ENCODE measurements around the gene ANK3. TPM values are rescaled to one million over a fixed set of nuclear protein-coding genes. Genes with fewer than 3 reads are reported as not detected.

ANK3 gene
- total RNA-seq, 6 experiments from 2014 or later = not detected

DNA sequence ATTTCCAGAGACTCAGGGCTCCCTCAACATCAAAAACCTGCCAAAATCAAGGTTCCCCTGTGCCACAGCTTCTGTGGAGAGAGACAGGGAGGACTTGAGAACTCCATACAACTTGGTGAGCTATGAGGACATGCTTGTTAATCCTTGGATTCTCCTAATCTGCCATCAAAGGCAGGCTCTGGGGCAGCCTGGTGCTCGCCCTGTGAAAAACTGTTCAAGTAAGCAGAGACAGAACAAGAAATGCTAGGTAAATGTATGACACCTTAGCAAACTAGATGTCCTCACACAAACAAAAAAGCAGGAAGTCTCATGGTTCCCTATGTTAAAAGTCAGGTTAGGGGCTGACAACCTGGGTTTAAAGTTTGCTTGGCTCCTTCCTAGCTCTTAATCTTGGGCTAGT lies 73.6 kb downstream of the ANK3 start:
- Mint-ChIP-seq H3K4me1 (ENCODE audit: low read depth) (peaks cover 48% of the 10 kb centered on the region), H3K4me3 (no peak overlapping the region), H3K27me3 (ENCODE audit: insufficient read depth) (no peaks in the 10 kb centered on the region; the same call in none of the 2 replicates), H3K9me3 (no peaks in the 10 kb centered on the region), H3K36me3 (ENCODE audit: low read depth) (no peaks in the 10 kb centered on the region), H3K27ac (no peak overlapping the region)
- DNase-seq = no peak
- no peak for TF ChIP-seq CTCF (IDR thresholded peaks at IDR 0.05)

DNA sequence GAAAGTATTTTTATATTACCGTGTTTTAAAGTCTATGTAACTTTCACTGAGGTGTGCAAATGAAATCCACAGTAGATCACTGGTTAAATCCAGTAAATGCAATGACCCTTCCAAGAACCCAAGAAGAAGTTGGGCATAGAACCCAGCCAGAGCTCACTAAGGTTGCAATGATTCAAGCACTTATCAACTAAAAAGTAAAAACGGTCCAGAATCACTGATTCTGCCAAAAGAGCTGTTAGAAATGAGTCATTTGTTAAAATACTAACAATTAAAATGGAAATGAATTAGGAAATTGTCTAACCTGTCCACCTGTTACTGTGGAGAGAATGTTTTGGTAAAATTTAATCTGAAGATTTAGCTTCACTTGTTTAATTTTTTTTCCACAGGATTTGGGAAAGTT lies 74.4 kb downstream of the ANK3 start:
- no peak overlapping the region for H3K4me3 Mint-ChIP-seq
- H3K4me1 Mint-ChIP-seq (ENCODE audit: low read depth) = peaks cover 55% of the 10 kb centered on the region
- no peaks in the 10 kb centered on the region for H3K9me3 Mint-ChIP-seq
- TF ChIP-seq CTCF (IDR thresholded peaks at IDR 0.05) = no peak
- no peak for DNase-seq
- H3K27me3 Mint-ChIP-seq (ENCODE audit: insufficient read depth) = no peaks in the 10 kb centered on the region; the same call in none of the 2 replicates
- no peaks in the 10 kb centered on the region for H3K36me3 Mint-ChIP-seq (ENCODE audit: low read depth)
- H3K27ac Mint-ChIP-seq = no peak overlapping the region

DNA sequence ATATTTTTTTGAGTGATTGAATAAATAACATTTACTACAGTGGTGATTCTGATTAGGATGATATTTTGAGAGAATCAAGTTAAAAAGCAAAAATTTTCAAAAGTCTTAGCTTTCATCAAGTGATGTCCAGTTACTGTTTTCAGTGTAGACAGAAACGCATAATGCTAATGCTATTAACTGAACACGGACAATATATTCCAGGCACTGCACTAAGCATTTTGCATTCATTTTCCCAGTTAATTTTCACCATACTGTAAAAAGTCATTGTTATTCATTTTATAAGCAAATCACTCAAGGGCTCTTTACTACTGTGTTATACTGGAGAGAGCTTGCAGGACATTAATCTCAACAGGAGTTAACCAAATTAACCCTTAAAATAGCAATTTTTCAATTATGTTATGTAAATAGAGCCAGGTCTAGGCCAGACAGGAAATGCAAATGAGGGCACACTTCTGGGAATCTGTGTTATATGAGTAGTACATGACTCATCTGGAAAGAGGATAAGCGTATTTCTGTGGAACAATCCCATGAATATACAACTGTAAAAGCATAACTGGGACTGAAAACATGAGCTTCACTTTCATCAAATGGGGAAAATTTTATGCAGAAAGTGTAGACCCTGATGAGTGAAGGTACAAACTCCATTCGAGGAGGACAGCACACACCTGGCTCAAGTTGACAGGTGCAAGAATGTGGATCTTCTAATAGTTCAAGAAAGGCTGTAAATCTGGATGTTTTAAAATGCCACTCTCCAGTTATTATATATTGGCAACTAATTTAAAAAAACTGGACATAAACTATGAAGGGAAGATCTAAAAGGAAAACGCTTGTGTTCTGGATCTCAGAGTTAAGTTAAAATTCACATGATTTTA lies 75.4 kb downstream of the ANK3 start:
- Mint-ChIP-seq H3K27ac (peak overlapping the region; percentile 61), H3K27me3 (ENCODE audit: insufficient read depth) (no peaks in the 10 kb centered on the region), H3K36me3 (ENCODE audit: low read depth) (no peaks in the 10 kb centered on the region), H3K4me3 (peak overlapping the region; percentile 18), H3K9me3 (no peaks in the 10 kb centered on the region), H3K4me1 (ENCODE audit: low read depth) (peaks cover 57% of the 10 kb centered on the region)
- DNase-seq = peak; percentile 57
- TF ChIP-seq CTCF (IDR thresholded peaks at IDR 0.05) = no peak

- Mint-ChIP-seq H3K9me3 (no peaks in the 10 kb centered on the region), H3K4me3 (peak overlapping the region; percentile 6; the same call in 1 of the 2 replicates), H3K4me1 (ENCODE audit: low read depth) (peaks cover 57% of the 10 kb centered on the region), H3K36me3 (ENCODE audit: low read depth) (no peaks in the 10 kb centered on the region), H3K27me3 (ENCODE audit: insufficient read depth) (no peaks in the 10 kb centered on the region), H3K27ac (peak overlapping the region; percentile 24)
- TF ChIP-seq CTCF (IDR thresholded peaks at IDR 0.05) = no peak
- no peak for DNase-seq
Observed at GRCh38 chr10:60313589-60313952, 76.1 kb downstream of the ANK3 start.

GRCh38 chr10:60312818-60313588 lies 76.7 kb downstream of the ANK3 start:
- peaks cover 58% of the 10 kb centered on the region for H3K4me1 Mint-ChIP-seq (ENCODE audit: low read depth)
- no peaks in the 10 kb centered on the region for H3K36me3 Mint-ChIP-seq (ENCODE audit: low read depth)
- no peaks in the 10 kb centered on the region for H3K9me3 Mint-ChIP-seq
- H3K27ac Mint-ChIP-seq = peak overlapping the region; percentile 24
- H3K4me3 Mint-ChIP-seq = peak overlapping the region; percentile 6; the same call in 1 of the 2 replicates
- no peak for TF ChIP-seq CTCF (IDR thresholded peaks at IDR 0.05)
- DNase-seq = peak; percentile 50
- H3K27me3 Mint-ChIP-seq (ENCODE audit: insufficient read depth) = no peaks in the 10 kb centered on the region
